HCT116 (cell line): ENCODE measurements around the gene TMEM266. TPM values are rescaled to one million over a fixed set of nuclear protein-coding genes. Genes with fewer than 3 reads are reported as not detected.

Experiments
- ATAC-seq: fragments of 200-7000 bp; cut with Tn5 transposase; 2 replicates; pipeline ENCODE4 v1.9.1; 2020; ENCODE audit warnings: mild to moderate bottlenecking, moderate library complexity
- BruUV-seq: library from RNA; stranded (reverse); fragments of 400-500 nt; replicated peaks from 2 replicates; lab custom pipeline; 2021; lab: Mats Ljungman, UMichigan
- CTCF ChIA-PET: fragments of 300-600 bp; sonication (Branson Sonifier 250); formaldehyde crosslinking; loops from one replicate; lab custom pipeline; 2021; ENCODE audit warnings: antibody characterized with exemption; lab: Charles Lee
- POLR2A ChIA-PET: fragments of 300-600, 350-600 bp; sonication (Branson Sonifier 250); formaldehyde crosslinking; loops from one replicate; lab custom pipeline; 2021; ENCODE audit warnings: antibody characterized with exemption; lab: Charles Lee
- RAD21 ChIA-PET, 2 experiments: fragments of 300-600 bp; sonication (Branson Sonifier 250); formaldehyde crosslinking; loops; one replicate each; lab custom pipeline; 2023; ENCODE audit warnings: low total read pairs in 2 of 2; ENCODE audit not compliant: uncharacterized antibody in 2 of 2, unreplicated experiment in 2 of 2, low non-redundant PET in 1 of 2; lab: Charles Lee
- DNase-seq: peaks from one replicate; pipeline ENCODE4 v3.0.0-alpha.2; 2010; ENCODE audit warnings: low read depth, low spot score
- H2AFZ ChIP-seq: fragments of 200-600 bp; shearing (Covaris generic), sonication (generic); 2 replicates; pipeline ENCODE4 v1.6.1; 2017; ENCODE audit warnings: low read depth, mixed run types, mixed read lengths, antibody characterized with exemption, low read length; ENCODE audit not compliant: poor library complexity, severe bottlenecking
- H3K27ac ChIP-seq: 2 replicates; pipeline ENCODE4 v1.5.1; 2012; ENCODE audit warnings: low read depth, low read length
- H3K27me3 ChIP-seq: fragments of 200-600 bp; sonication (generic); 2 replicates; pipeline ENCODE4 v1.6.1; 2016; ENCODE audit warnings: mixed run types, low read length, mixed read lengths; ENCODE audit not compliant: insufficient read depth
- H3K36me3 ChIP-seq, 2 experiments: fragments of 200-500 bp in 1 of 2; fragments of 200-600 bp in 1 of 2; sonication (Bioruptor generic) in 1 of 2; sonication (generic) in 1 of 2; 2 replicates each; pipeline versions ENCODE4 v1.5.1 to v1.6.1; 2014 to 2016; ENCODE audit warnings: low read length in 2 of 2, inconsistent platforms in 1 of 2, mixed read lengths in 1 of 2, mixed run types in 1 of 2; ENCODE audit not compliant: insufficient read depth in 2 of 2, control insufficient read depth in 1 of 2
- H3K4me1 ChIP-seq, 2 experiments: fragments of 200-600 bp in 1 of 2; sonication (generic) in 1 of 2; 2 replicates each; pipeline versions ENCODE4 v1.5.1 to v1.6.1; 2012 to 2017; ENCODE audit warnings: low read length in 2 of 2, inconsistent platforms in 1 of 2, mild to moderate bottlenecking in 1 of 2, mixed read lengths in 1 of 2, mixed run types in 1 of 2, moderate library complexity in 1 of 2; ENCODE audit not compliant: insufficient read depth in 2 of 2, control insufficient read depth in 1 of 2
- H3K4me2 ChIP-seq: fragments of 200-600 bp; sonication (generic); 2 replicates; pipeline ENCODE4 v1.6.1; 2017; ENCODE audit warnings: mixed run types, low read length, mixed read lengths
- H3K4me3 ChIP-seq, 2 experiments: fragments of 200-600 bp in 1 of 2; sonication (generic) in 1 of 2; replicated peaks in 1 of 2; 2 replicates each; pipeline ENCODE4 v1.5.1; 2011 to 2016; ENCODE audit warnings: low read length in 2 of 2, control low read depth in 1 of 2, low read depth in 1 of 2, mild to moderate bottlenecking in 1 of 2, mixed read lengths in 1 of 2, mixed run types in 1 of 2
- H3K79me2 ChIP-seq: fragments of 200-600 bp; sonication (generic); 2 replicates; pipeline ENCODE4 v1.6.1; 2017; ENCODE audit warnings: mild to moderate bottlenecking, mixed run types, low read length, moderate library complexity, mixed read lengths; ENCODE audit not compliant: insufficient read depth
- H3K9ac ChIP-seq: fragments of 200-600 bp; sonication (generic); 2 replicates; pipeline ENCODE4 v1.6.1; 2016; ENCODE audit warnings: low read length, mixed read lengths
- H3K9me2 ChIP-seq: fragments of 200-600 bp; sonication (generic), shearing (Covaris generic); 2 replicates; pipeline ENCODE4 v1.6.1; 2017; ENCODE audit warnings: mixed run types, mild to moderate bottlenecking, moderate library complexity; ENCODE audit not compliant: insufficient read depth
- H3K9me3 ChIP-seq, 2 experiments: fragments of 200-500 bp in 1 of 2; fragments of 200-600 bp in 1 of 2; sonication (Bioruptor generic) in 1 of 2; sonication (generic) in 1 of 2; 2 replicates each; pipeline ENCODE4 v1.6.1; 2014 to 2017; ENCODE audit warnings: low read length in 2 of 2, mixed read lengths in 2 of 2, inconsistent platforms in 1 of 2, low read depth in 1 of 2, mild to moderate bottlenecking in 1 of 2, mixed run types in 1 of 2, moderate library complexity in 1 of 2; ENCODE audit not compliant: control insufficient read depth in 1 of 2, insufficient read depth in 1 of 2
- H4K20me1 ChIP-seq: fragments of 200-600 bp; sonication (generic), shearing (Covaris generic); 2 replicates; pipeline ENCODE4 v1.6.1; 2017; ENCODE audit warnings: mixed run types, mild to moderate bottlenecking, moderate library complexity; ENCODE audit not compliant: insufficient read depth
- CEBPB ChIP-seq: IDR thresholded peaks from 2 replicates; pipeline ENCODE4 v1.6.1; 2012; ENCODE audit warnings: low read depth
- CTCF ChIP-seq, 3 experiments: fragments of 200-600 bp in 1 of 3; sonication (generic) in 1 of 3; IDR thresholded peaks in 2 of 3; conservative IDR thresholded peaks in 1 of 3; 2 replicates each; pipeline ENCODE4 v1.5.1; 2012 to 2017; ENCODE audit warnings: low read depth in 2 of 3, low read length in 2 of 3, antibody characterized with exemption in 1 of 3, borderline replicate concordance in 1 of 3, control low read depth in 1 of 3, mild to moderate bottlenecking in 1 of 3, mixed read lengths in 1 of 3, mixed run types in 1 of 3, moderate library complexity in 1 of 3; ENCODE audit not compliant: insufficient read depth in 1 of 3
- EZH2 ChIP-seq: fragments of 200-600 bp; sonication (generic); IDR thresholded peaks from 2 replicates; pipeline ENCODE4 v1.6.1; 2017; ENCODE audit warnings: antibody characterized with exemption, mixed run types
- JUND ChIP-seq: IDR thresholded peaks from 2 replicates; pipeline ENCODE4 v1.6.1; 2012
- MAX ChIP-seq: IDR thresholded peaks from 2 replicates; pipeline ENCODE4 v1.6.1; 2012
- POLR2A ChIP-seq: IDR thresholded peaks from 2 replicates; pipeline ENCODE4 v1.7.0; 2011; ENCODE audit warnings: borderline replicate concordance; ENCODE audit not compliant: insufficient read depth, insufficient read length; ENCODE audit errors: extremely low read depth
- SRF ChIP-seq: IDR thresholded peaks from 2 replicates; pipeline ENCODE4 v1.6.1; 2012; ENCODE audit warnings: low read depth
- ZNF274 ChIP-seq: fragments of 200-500 bp; sonication (Bioruptor generic); IDR thresholded peaks from 2 replicates; pipeline ENCODE4 v1.6.1; 2014; ENCODE audit warnings: mild to moderate bottlenecking, low read depth, low read length, inconsistent platforms
- intact Hi-C: fragments of 100-400 bp; cut with micrococcal nuclease; formaldehyde crosslinking; loops from 2 replicates; pipeline ENCODE4 v1.10.0; 2022
- total RNA-seq: library from RNA; stranded (reverse); gene quantifications from one replicate; pipeline ENCODE4 v1.2.1, GENCODE V29; 2021; ENCODE audit not compliant: unreplicated experiment

TMEM266 gene
- total RNA-seq, 1 experiment from 2014 or later, result 0.91 TPM

- DNase-seq, result no peak
- no peaks in the 10 kb centered on the region for H3K9me3 ChIP-seq
- ChIA-PET RAD21 (no interaction called here), CTCF (interaction anchor here (0.7 kb wide), 1 partner anchor 31 kb away, joined by 3 read pairs; no protein-coding TSS in a partner anchor), POLR2A (no interaction called here)
- H3K4me1 ChIP-seq, result peaks cover 2 to 13% of the 10 kb centered on the region in 2 experiments; a peak in 3 of 4 replicates
- no peak overlapping the region for H3K4me3 ChIP-seq
- no peaks in the 10 kb centered on the region for H3K79me2 ChIP-seq
- no TSS peak for BruUV-seq
- H3K9ac ChIP-seq, result no peak overlapping the region
- H3K27me3 ChIP-seq, result no peaks in the 10 kb centered on the region
- intact Hi-C loops, result no loop called here
- H4K20me1 ChIP-seq, result no peaks in the 10 kb centered on the region
- no peak for ATAC-seq
- H2AFZ ChIP-seq, result no peak overlapping the region
- H3K36me3 ChIP-seq, result no peaks in the 10 kb centered on the region
- H3K9me2 ChIP-seq, result no peaks in the 10 kb centered on the region
- TF ChIP-seq EZH2, result no peak
- TF ChIP-seq SRF, result no peak
- no peak for TF ChIP-seq MAX
- no peak for TF ChIP-seq CEBPB
- TF ChIP-seq POLR2A, result no peak
- TF ChIP-seq JUND, result no peak
- no peak for TF ChIP-seq ZNF274
- no peak for TF ChIP-seq CTCF (IDR thresholded peaks at IDR 0.05 in 2 of 3, conservative IDR thresholded peaks at IDR 0.05 in 1 of 3; ENCODE audit: borderline replicate concordance in 1 of 3, insufficient read depth in 1 of 3, low read depth in 2 of 3, low read length in 2 of 3)
- no peak overlapping the region for H3K27ac ChIP-seq
- no peak overlapping the region for H3K4me2 ChIP-seq
Observed at GRCh38 chr15:76108021-76108723, 48.4 kb downstream of the TMEM266 start.
